CD4-positive, alpha-beta T cell (primary cell): Measurements from ENCODE around the gene IRS4. TPM values are rescaled to one million over a fixed set of nuclear protein-coding genes. Genes with fewer than 3 reads are reported as not detected.

Experiments used
- ATAC-seq: fragments of 200-7000 bp; cut with Tn5 transposase; one replicate; pipeline ENCODE4 v1.10.0; 2022; ENCODE audit warnings: mild to moderate bottlenecking; ENCODE audit not compliant: poor library complexity
- CTCF ChIA-PET: fragments of 350-600 bp; sonication (Branson Sonifier 250); formaldehyde crosslinking; loops from one replicate; lab custom pipeline; 2021; ENCODE audit warnings: antibody characterized with exemption, inconsistent platforms; lab: Charles Lee
- POLR2A ChIA-PET: fragments of 350-600 bp; sonication (Branson Sonifier 250); formaldehyde crosslinking; loops from one replicate; lab custom pipeline; 2021; ENCODE audit warnings: antibody characterized with exemption, inconsistent platforms; lab: Charles Lee
- DNase-seq, 14 experiments: peaks; one replicate each; pipeline ENCODE4 v3.0.0-alpha.2; 2013 to 2020; ENCODE audit warnings: mixed read lengths in 2 of 14
- H3K27ac ChIP-seq, 2 donors: one replicate each; pipeline versions ENCODE4 v1.5.1 to v1.7.0; 2013; ENCODE audit warnings: low read length in 2 of 2, low read depth in 1 of 2, mild to moderate bottlenecking in 1 of 2
- H3K27me3 ChIP-seq, 2 experiments: 1 replicate in 1 of 2; 2 replicates in 1 of 2; pipeline versions ENCODE4 v1.6.1 to v1.7.0; 2013; ENCODE audit warnings: low read length in 2 of 2, control low read depth in 1 of 2, mild to moderate bottlenecking in 1 of 2, moderate library complexity in 1 of 2; ENCODE audit not compliant: insufficient read depth in 2 of 2, control insufficient read depth in 1 of 2
- H3K36me3 ChIP-seq: one replicate; pipeline ENCODE4 v1.6.1; 2013; ENCODE audit warnings: low read length, control low read depth; ENCODE audit not compliant: insufficient read depth
- H3K4me1 ChIP-seq: one replicate; pipeline ENCODE4 v1.6.1; 2013; ENCODE audit warnings: low read length, control low read depth; ENCODE audit not compliant: insufficient read depth
- H3K4me3 ChIP-seq: one replicate; pipeline ENCODE4 v1.5.1; 2013; ENCODE audit warnings: mild to moderate bottlenecking, low read length, moderate library complexity
- H3K9me3 ChIP-seq, 2 experiments: 1 replicate in 1 of 2; 2 replicates in 1 of 2; pipeline versions ENCODE4 v1.6.1 to v1.7.0; 2013; ENCODE audit warnings: low read length in 2 of 2, mild to moderate bottlenecking in 2 of 2, control low read depth in 1 of 2, moderate library complexity in 1 of 2; ENCODE audit not compliant: control insufficient read depth in 1 of 2, insufficient read depth in 1 of 2
- H3K27ac Mint-ChIP-seq: one replicate; pipeline ENCODE4 v1.8.0; 2020; ENCODE audit warnings: mixed read lengths
- H3K27me3 Mint-ChIP-seq: one replicate; pipeline ENCODE4 v1.8.0; 2021; ENCODE audit warnings: mixed read lengths
- H3K36me3 Mint-ChIP-seq: one replicate; pipeline ENCODE4 v1.8.0; 2021; ENCODE audit warnings: low read depth, mixed read lengths
- H3K4me1 Mint-ChIP-seq: one replicate; pipeline ENCODE4 v1.8.0; 2021; ENCODE audit warnings: low read depth, mixed read lengths
- H3K4me3 Mint-ChIP-seq: one replicate; pipeline ENCODE4 v1.8.0; 2020; ENCODE audit warnings: mild to moderate bottlenecking, mixed read lengths
- H3K9me3 Mint-ChIP-seq: one replicate; pipeline ENCODE4 v1.8.0; 2020; ENCODE audit warnings: mixed read lengths
- CTCF ChIP-seq: fragments of 200-600 bp; IDR thresholded peaks from one replicate; pipeline ENCODE4 v1.8.0; 2022; ENCODE audit warnings: antibody characterized with exemption, mild to moderate bottlenecking
- intact Hi-C, 2 experiments: fragments of 100-400 bp; cut with DNase I in 1 of 2; cut with micrococcal nuclease in 1 of 2; formaldehyde crosslinking; loops; one replicate each; pipeline versions ENCODE4 v1.15.1 to v1.9.0; 2023 to 2025; cut with DNase I, micrococcal nuclease
- total RNA-seq, 174 experiments: library from RNA in 2 of 174; stranded (reverse) in 2 of 174; gene quantifications; one replicate each; pipeline ENCODE4 v1.2.3 and lab custom pipeline; 2021 to 2026

Gene IRS4
- total RNA-seq, 2 experiments from 2014 or later, result not detected

DNA sequence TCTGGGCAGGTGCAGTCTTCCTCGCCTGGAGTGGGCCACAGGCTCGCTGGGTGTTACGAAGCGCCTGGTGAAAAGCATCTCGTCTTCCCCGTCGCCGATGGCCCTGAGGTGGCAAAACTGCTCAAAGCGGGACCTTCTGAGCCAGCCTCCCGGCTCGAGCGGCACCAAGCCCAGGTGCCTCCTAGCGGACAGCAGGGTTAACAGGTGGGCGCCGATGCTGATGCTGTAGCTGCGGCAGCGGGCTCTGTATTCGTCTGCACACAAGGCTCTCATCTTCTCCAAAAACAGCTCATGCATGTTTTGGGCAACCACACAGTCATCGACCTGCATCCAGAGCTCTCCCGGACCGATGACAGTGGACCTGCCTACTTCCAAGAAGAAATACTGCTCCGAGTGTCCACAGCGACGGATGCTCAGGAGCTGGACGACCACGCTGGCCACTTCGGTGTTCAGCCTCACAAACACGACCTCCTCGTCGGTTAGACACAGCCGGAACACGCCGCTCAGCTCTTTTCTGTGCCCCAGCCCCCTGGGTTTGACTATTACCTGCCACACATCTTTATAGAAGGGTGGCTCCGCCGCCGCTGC lies 1.2 kb downstream of the IRS4 start:
- Mint-ChIP-seq H3K4me1 (no peaks in the 10 kb centered on the region), H3K9me3 (no peaks in the 10 kb centered on the region), H3K27me3 (peaks cover 47% of the 10 kb centered on the region), H3K4me3 (no peak overlapping the region), H3K36me3 (no peaks in the 10 kb centered on the region), H3K27ac (no peak overlapping the region)
- Histone ChIP-seq H3K27ac (no peak overlapping the region), H3K4me1 (no peaks in the 10 kb centered on the region), H3K27me3 (peaks cover 13 to 33% of the 10 kb centered on the region in 2 experiments), H3K9me3 (peaks cover 0 to 13% of the 10 kb centered on the region in 2 experiments), H3K36me3 (no peaks in the 10 kb centered on the region), H3K4me3 (no peak overlapping the region)
- intact Hi-C loops, result no loop called here
- CTCF ChIA-PET, result no interaction called here
- no peak for TF ChIP-seq CTCF
- no peak for ATAC-seq
- no peak for DNase-seq
- POLR2A ChIA-PET, result no interaction called here

GRCh38 chrX:108734426-108734825 lies 1.9 kb downstream of the IRS4 start:
- peaks cover 48% of the 10 kb centered on the region for H3K27me3 Mint-ChIP-seq
- CTCF ChIA-PET, result no interaction called here
- intact Hi-C loops, result no loop called here

GRCh38 chrX:108732630-108733321 lies 3.6 kb downstream of the IRS4 start:
- H3K9me3 ChIP-seq, result peaks cover 0 to 13% of the 10 kb centered on the region in 2 experiments
- no peak for ATAC-seq
- no peak for DNase-seq
- H3K4me1 ChIP-seq, result no peaks in the 10 kb centered on the region
- Mint-ChIP-seq H3K4me3 (no peak overlapping the region), H3K27ac (no peak overlapping the region), H3K9me3 (no peaks in the 10 kb centered on the region), H3K4me1 (no peaks in the 10 kb centered on the region), H3K36me3 (no peaks in the 10 kb centered on the region), H3K27me3 (peaks cover 49% of the 10 kb centered on the region)
- intact Hi-C loops, result no loop called here
- H3K36me3 ChIP-seq, result no peaks in the 10 kb centered on the region
- H3K4me3 ChIP-seq, result no peak overlapping the region
- no peak for TF ChIP-seq CTCF
- CTCF ChIA-PET, result no interaction called here
- H3K27ac ChIP-seq, result no peak overlapping the region
- H3K27me3 ChIP-seq, result peaks cover 13 to 31% of the 10 kb centered on the region in 2 experiments
- POLR2A ChIA-PET, result no interaction called here

More at GRCh38 chrX:108734426-108734825, 1.9 kb downstream of the IRS4 start:
- POLR2A ChIA-PET, result no interaction called here
- ATAC-seq (no peak), DNase-seq (no peak)
- Mint-ChIP-seq H3K27ac (no peak overlapping the region), H3K4me1 (no peaks in the 10 kb centered on the region), H3K36me3 (no peaks in the 10 kb centered on the region), H3K9me3 (no peaks in the 10 kb centered on the region), H3K4me3 (no peak overlapping the region)
- H3K27me3 ChIP-seq, result peaks cover 13 to 33% of the 10 kb centered on the region in 2 experiments
- H3K36me3 ChIP-seq, result no peaks in the 10 kb centered on the region
- no peak overlapping the region for H3K27ac ChIP-seq
- peaks cover 0 to 13% of the 10 kb centered on the region in 2 experiments for H3K9me3 ChIP-seq
- H3K4me1 ChIP-seq, result no peaks in the 10 kb centered on the region
- no peak for TF ChIP-seq CTCF
- H3K4me3 ChIP-seq, result no peak overlapping the region
